ENCODE measurements around the gene SI.

DNA sequence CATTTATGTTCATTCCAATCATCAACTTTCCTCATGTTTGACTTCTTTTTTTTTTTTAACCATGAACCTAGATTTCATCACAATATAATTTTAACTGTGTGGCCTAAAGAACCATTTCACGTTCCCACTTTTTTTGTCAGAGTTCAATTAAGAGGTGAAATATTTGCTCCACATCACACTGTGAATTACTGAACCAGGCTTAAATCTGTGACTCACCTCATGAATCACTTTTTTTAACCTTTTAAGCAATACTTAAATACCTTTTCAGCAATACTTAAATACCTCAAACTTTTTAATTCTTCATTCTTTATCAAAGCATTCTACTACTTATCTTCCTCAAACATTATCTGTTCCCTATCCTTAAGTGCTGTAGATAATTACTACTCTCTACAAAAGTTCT lies 137.6 kb downstream of the SI start:
- TF ChIP-seq, protein P1, sequence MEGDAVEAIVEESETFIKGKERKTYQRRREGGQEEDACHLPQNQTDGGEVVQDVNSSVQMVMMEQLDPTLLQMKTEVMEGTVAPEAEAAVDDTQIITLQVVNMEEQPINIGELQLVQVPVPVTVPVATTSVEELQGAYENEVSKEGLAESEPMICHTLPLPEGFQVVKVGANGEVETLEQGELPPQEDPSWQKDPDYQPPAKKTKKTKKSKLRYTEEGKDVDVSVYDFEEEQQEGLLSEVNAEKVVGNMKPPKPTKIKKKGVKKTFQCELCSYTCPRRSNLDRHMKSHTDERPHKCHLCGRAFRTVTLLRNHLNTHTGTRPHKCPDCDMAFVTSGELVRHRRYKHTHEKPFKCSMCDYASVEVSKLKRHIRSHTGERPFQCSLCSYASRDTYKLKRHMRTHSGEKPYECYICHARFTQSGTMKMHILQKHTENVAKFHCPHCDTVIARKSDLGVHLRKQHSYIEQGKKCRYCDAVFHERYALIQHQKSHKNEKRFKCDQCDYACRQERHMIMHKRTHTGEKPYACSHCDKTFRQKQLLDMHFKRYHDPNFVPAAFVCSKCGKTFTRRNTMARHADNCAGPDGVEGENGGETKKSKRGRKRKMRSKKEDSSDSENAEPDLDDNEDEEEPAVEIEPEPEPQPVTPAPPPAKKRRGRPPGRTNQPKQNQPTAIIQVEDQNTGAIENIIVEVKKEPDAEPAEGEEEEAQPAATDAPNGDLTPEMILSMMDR (conservative IDR thresholded peaks at IDR 0.05; ENCODE audit: low read depth, low read length): no peak
- TF ChIP-seq POLR2A (IDR thresholded peaks at IDR 0.05; ENCODE audit: low read depth, low read length): no peak
- TF ChIP-seq RCOR1 (IDR thresholded peaks at IDR 0.05; ENCODE audit: insufficient replicate concordance, low read length): no peak
- no peak for TF ChIP-seq CHD1 (IDR thresholded peaks at IDR 0.05; ENCODE audit: low read depth, low read length)
- no peak for TF ChIP-seq RFX5 (IDR thresholded peaks at IDR 0.05; ENCODE audit: low read depth, low read length)

Measured in IMR-90 (cell line).